Gastrocnemius medialis (tissue), 4 donors: Measurements from ENCODE around the gene RIMS4. TPM values are rescaled to one million over a fixed set of nuclear protein-coding genes. Genes with fewer than 3 reads are reported as not detected.

ENCODE experiments used
- ATAC-seq, 2 donors: fragments of 150-250 bp; one replicate each; pipeline ENCODE4 v1.9.1; 2016
- DNase-seq, 2 donors: peaks; one replicate each; pipeline ENCODE4 v3.0.0-alpha.2; 2019
- H3K27ac ChIP-seq, 4 donors: fragments of 200-600 bp; sonication (generic); 1 replicate in 1 of 4; 2 replicates in 3 of 4; pipeline ENCODE4 v1.5.1; 2016 to 2018; ENCODE audit warnings: mild to moderate bottlenecking in 2 of 4, moderate library complexity in 1 of 4
- H3K27me3 ChIP-seq, 3 donors: fragments of 200-600 bp; sonication (generic) in 2 of 3; 1 replicate in 1 of 3; 2 replicates in 2 of 3; pipeline versions ENCODE4 v1.5.1 to v1.6.0; 2016 to 2019; ENCODE audit warnings: mild to moderate bottlenecking in 1 of 3, moderate library complexity in 1 of 3
- H3K36me3 ChIP-seq, 2 donors: fragments of 200-600 bp; sonication (generic) in 1 of 2; one replicate each; pipeline ENCODE4 v1.5.1; 2017 to 2018
- H3K4me1 ChIP-seq, 2 donors: fragments of 200-600 bp; sonication (generic) in 1 of 2; one replicate each; pipeline ENCODE4 v1.5.1; 2016 to 2017; ENCODE audit warnings: mild to moderate bottlenecking in 2 of 2
- H3K4me3 ChIP-seq, 4 donors: fragments of 200-600 bp; sonication (generic) in 3 of 4; 1 replicate in 1 of 4; 2 replicates in 3 of 4; pipeline ENCODE4 v1.5.1; 2016 to 2019; ENCODE audit warnings: mild to moderate bottlenecking in 2 of 4
- H3K9me3 ChIP-seq, 3 donors: fragments of 200-600 bp; sonication (generic) in 2 of 3; 1 replicate in 1 of 3; 2 replicates in 2 of 3; pipeline ENCODE4 v1.5.1; 2016 to 2019
- CTCF ChIP-seq, 5 experiments: fragments of 450-650 bp in 3 of 5; fragments of 200-600 bp in 2 of 5; sonication (generic) in 2 of 5; IDR thresholded peaks in 4 of 5; conservative IDR thresholded peaks in 1 of 5; 1 replicate in 4 of 5; 2 replicates in 1 of 5; pipeline ENCODE4 v1.5.1; 2016 to 2019; ENCODE audit warnings: antibody characterized with exemption in 5 of 5, mild to moderate bottlenecking in 3 of 5, moderate library complexity in 3 of 5
- POLR2A ChIP-seq, 2 donors: fragments of 450-650 bp; IDR thresholded peaks; one replicate each; pipeline ENCODE4 v1.6.1; 2017; ENCODE audit warnings: antibody characterized with exemption in 2 of 2, mild to moderate bottlenecking in 2 of 2, moderate library complexity in 2 of 2
- in situ Hi-C, 4 donors: fragments of 200-750 bp; cut with MboI; loops; one replicate each; pipeline versions ENCODE4 v1.15.0 to v1.8.0; 2017; ENCODE audit warnings: low sequenced_read_pairs in 4 of 4
- intact Hi-C: fragments of 100-400 bp; cut with DNase I; formaldehyde crosslinking; loops from one replicate; pipeline ENCODE4 v1.15.1; 2023; ENCODE audit warnings: low total_unique reads
- total RNA-seq, 4 donors: library from RNA; depleted of rRNA; stranded (reverse); fragments of >200 nt; gene quantifications; one replicate each; pipeline versions ENCODE4 v1.1.0 to v1.2.3, GENCODE V29; 2016

The RIMS4 gene
- total RNA-seq, 4 donors from 2014 or later = 0.13 to 0.41 TPM; not detected in 2

- intact Hi-C loops (no loop called here), in situ Hi-C loops (no loop called here)
- Histone ChIP-seq H3K27ac (no peak overlapping the region), H3K4me3 (no peak overlapping the region), H3K36me3 (no peaks in the 10 kb centered on the region), H3K27me3 (peaks cover 0 to 5% (median 0%) of the 10 kb centered on the region in 3 donors), H3K9me3 (no peaks in the 10 kb centered on the region), H3K4me1 (no peaks in the 10 kb centered on the region)
- DNase-seq (no peak), ATAC-seq (no peak)
- TF ChIP-seq POLR2A (IDR thresholded peaks at IDR 0.05) = no peak
- TF ChIP-seq CTCF (IDR thresholded peaks at IDR 0.05 in 4 of 5, conservative IDR thresholded peaks at IDR 0.05 in 1 of 5) = no peak
Observed at GRCh38 chr20:44843876-44844275, 33.5 kb upstream of the RIMS4 start.

GRCh38 chr20:44841955-44842354 lies 31.6 kb upstream of the RIMS4 start:
- intact Hi-C loops = no loop called here
- no peaks in the 10 kb centered on the region for H3K9me3 ChIP-seq
- H3K27me3 ChIP-seq = peaks cover 0 to 11% (median 4%) of the 10 kb centered on the region in 3 donors
- H3K27ac ChIP-seq = no peak overlapping the region
- in situ Hi-C loops = no loop called here
- H3K4me3 ChIP-seq = no peak overlapping the region
- no peaks in the 10 kb centered on the region for H3K36me3 ChIP-seq
- ATAC-seq (no peak), DNase-seq (no peak)
- no peaks in the 10 kb centered on the region for H3K4me1 ChIP-seq
- TF ChIP-seq CTCF (IDR thresholded peaks at IDR 0.05 in 4 of 5, conservative IDR thresholded peaks at IDR 0.05 in 1 of 5) = no peak

- in situ Hi-C loops = no loop called here
- ATAC-seq = no peak
- Histone ChIP-seq H3K27me3 (peaks cover 3 to 18% (median 5%) of the 10 kb centered on the region in 3 donors), H3K36me3 (no peaks in the 10 kb centered on the region), H3K4me1 (no peaks in the 10 kb centered on the region), H3K9me3 (no peaks in the 10 kb centered on the region), H3K27ac (no peak overlapping the region), H3K4me3 (no peak overlapping the region)
- DNase-seq = no peak
- intact Hi-C loops = no loop called here
- no peak for TF ChIP-seq POLR2A (IDR thresholded peaks at IDR 0.05)
- no peak for TF ChIP-seq CTCF (IDR thresholded peaks at IDR 0.05 in 4 of 5, conservative IDR thresholded peaks at IDR 0.05 in 1 of 5)
Observed at GRCh38 chr20:44840826-44841225, 30.5 kb upstream of the RIMS4 start.

- Histone ChIP-seq H3K9me3 (no peaks in the 10 kb centered on the region), H3K27me3 (peaks cover 5 to 18% (median 5%) of the 10 kb centered on the region in 3 donors), H3K27ac (no peak overlapping the region), H3K4me3 (no peak overlapping the region), H3K4me1 (no peaks in the 10 kb centered on the region), H3K36me3 (no peaks in the 10 kb centered on the region)
- in situ Hi-C loops = no loop called here
- ATAC-seq = no peak
- intact Hi-C loops = no loop called here
- no peak for TF ChIP-seq CTCF (IDR thresholded peaks at IDR 0.05 in 4 of 5, conservative IDR thresholded peaks at IDR 0.05 in 1 of 5)
- no peak for TF ChIP-seq POLR2A (IDR thresholded peaks at IDR 0.05)
- DNase-seq = no peak
Observed at GRCh38 chr20:44839481-44839880, 29.1 kb upstream of the RIMS4 start.

- DNase-seq (no peak), ATAC-seq (no peak)
- in situ Hi-C loops = no loop called here
- no peaks in the 10 kb centered on the region for H3K4me1 ChIP-seq
- no peaks in the 10 kb centered on the region for H3K9me3 ChIP-seq
- H3K27ac ChIP-seq = no peak overlapping the region
- no peaks in the 10 kb centered on the region for H3K36me3 ChIP-seq
- no peak overlapping the region for H3K4me3 ChIP-seq
- TF ChIP-seq CTCF (IDR thresholded peaks at IDR 0.05 in 4 of 5, conservative IDR thresholded peaks at IDR 0.05 in 1 of 5) (no peak), POLR2A (IDR thresholded peaks at IDR 0.05) (no peak)
- intact Hi-C loops = no loop called here
- H3K27me3 ChIP-seq = peaks cover 5 to 17% (median 5%) of the 10 kb centered on the region in 3 donors
Observed at GRCh38 chr20:44838521-44838920, 28.2 kb upstream of the RIMS4 start.
